Measurements from ENCODE around the gene ABHD5. TPM values are rescaled to one million over a fixed set of nuclear protein-coding genes. Genes with fewer than 3 reads are reported as not detected.
"Not testable (repeated sequence)": the region's sequence is repeated elsewhere in the genome, so short reads cannot be mapped to it uniquely, and the experiment has no call there.

ABHD5 gene
- total RNA-seq, 4 donors from 2014 or later = 12.4 to 50.6 (median 22.8) TPM

DNA sequence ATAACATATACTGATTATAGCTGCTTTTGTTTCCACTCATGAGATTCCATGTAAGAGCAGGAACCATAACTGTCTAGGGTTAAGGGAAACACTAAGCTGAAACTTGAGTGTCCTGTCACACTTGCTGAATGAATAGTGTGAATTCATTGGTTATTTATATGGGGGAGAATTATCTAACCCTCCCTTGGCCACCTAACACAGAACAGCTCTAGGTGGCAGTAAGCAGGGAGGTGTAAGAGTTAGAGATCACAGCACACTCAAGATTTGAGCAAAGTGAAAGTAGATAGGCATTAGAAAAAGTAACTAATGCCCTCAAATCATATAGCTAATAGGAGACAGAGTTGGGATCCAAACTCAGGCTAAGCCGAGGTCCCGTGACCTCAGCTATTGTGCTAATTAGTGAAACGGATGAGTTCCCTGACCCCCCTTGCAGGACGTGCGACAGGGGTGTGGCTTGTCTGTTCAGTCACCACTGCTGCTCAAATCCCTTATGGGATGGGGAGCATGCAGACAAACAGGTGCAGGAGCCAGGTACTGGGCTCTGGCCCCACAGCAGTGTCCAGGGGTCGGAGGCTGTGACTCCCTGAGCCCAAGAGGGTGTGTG is 41.3 kb upstream of the ABHD5 start:
- no peaks in the 10 kb centered on the region for H3K36me3 ChIP-seq
- H3K4me1 ChIP-seq = peaks cover 0 to 3% (median 0%) of the 10 kb centered on the region in 4 donors
- H3K4me3 ChIP-seq = peak overlapping the region in 2 of 4 donors; percentile 35 to 44
- H3K27ac ChIP-seq = no peak overlapping the region
- no peaks in the 10 kb centered on the region for H3K9me3 ChIP-seq
- no peaks in the 10 kb centered on the region for H3K27me3 ChIP-seq
- no peak for DNase-seq
- TF ChIP-seq POLR2A (IDR thresholded peaks at IDR 0.05) = no peak
- TF ChIP-seq, protein P1, sequence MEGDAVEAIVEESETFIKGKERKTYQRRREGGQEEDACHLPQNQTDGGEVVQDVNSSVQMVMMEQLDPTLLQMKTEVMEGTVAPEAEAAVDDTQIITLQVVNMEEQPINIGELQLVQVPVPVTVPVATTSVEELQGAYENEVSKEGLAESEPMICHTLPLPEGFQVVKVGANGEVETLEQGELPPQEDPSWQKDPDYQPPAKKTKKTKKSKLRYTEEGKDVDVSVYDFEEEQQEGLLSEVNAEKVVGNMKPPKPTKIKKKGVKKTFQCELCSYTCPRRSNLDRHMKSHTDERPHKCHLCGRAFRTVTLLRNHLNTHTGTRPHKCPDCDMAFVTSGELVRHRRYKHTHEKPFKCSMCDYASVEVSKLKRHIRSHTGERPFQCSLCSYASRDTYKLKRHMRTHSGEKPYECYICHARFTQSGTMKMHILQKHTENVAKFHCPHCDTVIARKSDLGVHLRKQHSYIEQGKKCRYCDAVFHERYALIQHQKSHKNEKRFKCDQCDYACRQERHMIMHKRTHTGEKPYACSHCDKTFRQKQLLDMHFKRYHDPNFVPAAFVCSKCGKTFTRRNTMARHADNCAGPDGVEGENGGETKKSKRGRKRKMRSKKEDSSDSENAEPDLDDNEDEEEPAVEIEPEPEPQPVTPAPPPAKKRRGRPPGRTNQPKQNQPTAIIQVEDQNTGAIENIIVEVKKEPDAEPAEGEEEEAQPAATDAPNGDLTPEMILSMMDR (IDR thresholded peaks at IDR 0.05) = peak in 1 of 6 experiments; percentile 25

DNA sequence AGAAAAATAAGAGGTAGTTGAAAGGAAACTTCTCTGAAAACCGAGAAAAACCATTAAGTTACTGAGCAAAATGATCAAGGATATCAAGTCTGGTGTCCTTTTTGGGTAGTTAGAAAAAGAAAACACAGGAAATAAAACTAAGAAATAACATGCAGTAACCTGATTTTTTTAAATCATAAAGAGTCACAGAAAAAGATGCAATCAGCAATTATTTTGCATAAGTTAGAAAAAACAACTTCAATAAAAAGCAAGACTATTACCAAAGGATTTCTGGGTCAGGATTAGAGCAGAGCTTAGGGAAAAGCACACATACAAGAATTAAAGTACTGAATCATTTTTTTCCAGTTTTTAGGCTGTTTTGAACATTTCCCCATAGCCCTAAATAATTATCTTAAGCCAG is 40.4 kb upstream of the ABHD5 start:
- no peaks in the 10 kb centered on the region for H3K27me3 ChIP-seq
- DNase-seq = no peak
- no peak overlapping the region for H3K27ac ChIP-seq
- TF ChIP-seq POLR2A (IDR thresholded peaks at IDR 0.05) = no peak
- TF ChIP-seq, protein P1 (IDR thresholded peaks at IDR 0.05) = no peak
- H3K36me3 ChIP-seq = no peaks in the 10 kb centered on the region
- H3K9me3 ChIP-seq = no peaks in the 10 kb centered on the region
- no peak overlapping the region for H3K4me3 ChIP-seq
- peaks cover 0 to 3% (median 0%) of the 10 kb centered on the region in 4 donors for H3K4me1 ChIP-seq

DNA sequence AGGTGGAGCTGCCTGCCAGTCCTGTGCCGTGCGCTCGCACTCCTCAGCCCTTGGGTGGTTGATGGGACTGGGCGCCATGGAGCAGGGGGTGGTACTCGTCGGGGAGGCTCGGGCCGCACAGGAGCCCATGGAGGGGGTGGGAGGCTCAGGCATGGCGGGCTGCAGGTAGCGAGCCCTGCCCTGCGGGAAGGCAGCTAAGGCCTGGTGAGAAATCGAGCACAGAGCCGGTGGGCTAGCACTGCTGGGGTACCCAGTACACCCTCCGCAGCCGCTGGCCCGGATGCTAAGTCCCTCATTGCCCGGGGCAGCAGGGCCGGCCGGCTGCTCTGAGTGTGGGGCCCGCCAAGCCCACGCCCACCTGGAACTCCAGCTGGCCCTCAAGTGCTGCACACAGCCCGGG is 34.3 kb upstream of the ABHD5 start:
- H3K9me3 ChIP-seq, H3K4me3 ChIP-seq, H3K27ac ChIP-seq, H3K27me3 ChIP-seq, H3K4me1 ChIP-seq, DNase-seq, H3K36me3 ChIP-seq: not testable (repeated sequence)

DNA sequence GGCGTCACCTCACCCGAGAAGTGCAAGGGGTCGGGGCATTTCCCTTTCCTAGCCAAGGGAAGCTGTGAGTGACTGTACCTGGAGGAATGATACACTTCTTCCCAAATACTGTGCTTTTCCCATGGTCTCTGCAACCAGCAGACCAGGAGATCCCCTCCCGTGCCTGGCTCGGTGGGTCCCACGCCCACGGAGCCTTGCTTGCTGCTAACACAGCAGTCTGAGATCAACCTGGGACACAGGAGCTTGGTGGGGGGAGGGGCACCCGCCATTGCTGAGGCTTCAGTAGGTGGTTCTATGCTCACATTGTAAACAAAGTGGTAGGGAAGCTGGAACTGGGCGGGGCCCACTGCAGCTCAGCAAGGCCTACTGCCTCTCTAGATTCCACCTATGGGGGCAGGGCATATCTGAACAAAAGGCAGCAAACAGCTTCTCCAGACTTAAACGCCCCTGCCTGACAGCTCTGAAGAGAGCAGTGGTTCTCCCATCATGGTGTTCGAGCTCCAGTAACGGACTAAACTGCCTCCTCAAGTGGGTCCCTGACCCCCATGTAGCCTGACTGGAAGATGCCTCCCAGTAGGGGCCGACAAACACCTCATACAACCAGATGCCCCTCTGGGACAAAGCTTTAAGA is 31.4 kb upstream of the ABHD5 start:
- no peaks in the 10 kb centered on the region for H3K4me1 ChIP-seq
- H3K27me3 ChIP-seq = no peaks in the 10 kb centered on the region
- no peak overlapping the region for H3K27ac ChIP-seq
- TF ChIP-seq, protein P1 (IDR thresholded peaks at IDR 0.05) = no peak
- TF ChIP-seq POLR2A (IDR thresholded peaks at IDR 0.05) = no peak
- no peak for DNase-seq
- no peaks in the 10 kb centered on the region for H3K36me3 ChIP-seq
- H3K4me3 ChIP-seq = no peak overlapping the region
- H3K9me3 ChIP-seq = no peaks in the 10 kb centered on the region

DNA sequence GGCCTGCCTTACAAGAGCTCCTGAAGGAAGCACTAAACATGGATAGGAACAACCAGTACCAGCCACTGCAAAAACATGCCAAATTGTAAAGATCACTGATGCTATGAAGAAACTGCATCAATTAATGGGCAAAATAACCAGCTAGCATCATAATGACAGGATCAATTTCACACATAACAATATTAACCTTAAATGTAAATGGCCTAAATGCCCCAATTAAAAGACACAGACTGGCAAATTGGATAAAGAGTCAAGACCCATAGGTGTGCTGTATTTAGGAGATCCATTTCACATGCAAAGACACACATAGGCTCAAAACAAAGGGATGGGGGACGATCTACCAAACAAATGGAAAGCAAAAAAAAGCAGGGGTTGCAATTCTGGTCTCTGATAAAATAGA is 29.4 kb upstream of the ABHD5 start:
- not testable (repeated sequence) for H3K27me3 ChIP-seq, DNase-seq, H3K36me3 ChIP-seq, H3K4me1 ChIP-seq, H3K27ac ChIP-seq, H3K4me3 ChIP-seq, H3K9me3 ChIP-seq

DNA sequence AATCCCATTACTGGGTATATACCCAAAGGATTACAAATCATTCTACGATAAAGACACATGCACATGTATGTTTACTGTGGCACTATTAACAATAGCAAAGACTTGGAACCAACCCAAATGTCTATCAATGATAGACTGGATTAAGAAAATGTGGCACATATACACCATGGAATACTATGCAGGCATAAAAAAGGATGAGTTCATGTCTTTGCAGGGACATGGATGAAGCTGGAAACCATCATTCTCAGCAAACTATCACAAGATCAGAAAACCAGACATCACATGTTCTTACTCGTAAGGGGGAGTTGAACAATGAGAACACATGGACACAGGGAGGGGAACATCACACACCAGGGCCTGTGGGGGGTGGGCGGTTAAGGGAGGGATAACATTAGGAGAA is 25.7 kb upstream of the ABHD5 start:
- H3K36me3 ChIP-seq, H3K27me3 ChIP-seq, H3K4me1 ChIP-seq, H3K9me3 ChIP-seq, H3K27ac ChIP-seq, DNase-seq, H3K4me3 ChIP-seq: not testable (repeated sequence)

DNA sequence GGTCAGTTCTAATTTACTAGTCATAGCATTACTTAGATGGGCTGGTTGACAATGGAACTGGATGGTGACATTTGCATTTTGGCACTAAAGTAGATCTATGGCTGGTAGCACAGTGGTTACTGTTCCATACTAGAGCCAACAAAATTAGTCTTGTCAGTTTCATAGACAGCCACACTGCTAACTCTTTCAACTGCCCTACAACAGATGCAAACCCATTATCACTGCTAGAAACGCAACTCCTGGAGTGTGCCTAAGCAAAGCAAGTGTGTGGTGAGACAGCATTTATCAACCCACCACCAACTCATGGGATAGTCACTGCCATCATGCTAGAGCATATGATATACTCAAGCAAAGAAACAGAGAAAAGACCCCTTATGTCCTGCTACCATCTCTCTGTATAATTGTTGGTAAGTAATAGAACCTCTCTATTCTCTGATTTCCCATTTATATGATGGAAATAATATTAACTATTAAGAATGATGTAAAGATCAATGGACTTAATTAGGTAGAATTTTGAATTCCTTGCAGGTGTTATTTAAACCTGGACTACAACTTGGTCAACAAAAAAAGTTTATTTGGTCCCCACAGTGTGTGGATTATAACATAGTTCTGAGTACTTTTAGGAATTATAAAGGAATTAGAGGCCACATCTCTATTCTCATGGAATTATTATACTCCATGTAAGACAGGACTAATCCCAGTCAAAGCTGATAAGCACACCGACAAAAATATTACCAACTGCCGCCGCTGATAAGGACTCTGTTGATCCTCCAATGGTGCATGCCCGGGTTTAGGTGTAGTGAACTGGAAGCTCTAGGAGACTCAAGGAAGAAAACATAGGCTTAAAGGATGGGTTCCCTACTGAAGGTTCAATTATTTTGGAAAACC is 19.9 kb upstream of the ABHD5 start:
- H3K9me3 ChIP-seq = no peaks in the 10 kb centered on the region
- H3K27me3 ChIP-seq = no peaks in the 10 kb centered on the region
- TF ChIP-seq POLR2A (IDR thresholded peaks at IDR 0.05) = no peak
- TF ChIP-seq, protein P1 (IDR thresholded peaks at IDR 0.05) = no peak
- DNase-seq = no peak
- no peaks in the 10 kb centered on the region for H3K4me1 ChIP-seq
- H3K27ac ChIP-seq = no peak overlapping the region
- H3K4me3 ChIP-seq = no peak overlapping the region
- no peaks in the 10 kb centered on the region for H3K36me3 ChIP-seq

Measured in Peyer's patch (tissue), 4 donors.